Muscle of arm (tissue), 12 donors: ENCODE data around the gene GALNT5. TPM values are rescaled to one million over a fixed set of nuclear protein-coding genes. Genes with fewer than 3 reads are reported as not detected.
"Not testable (repeated sequence)": the region's sequence is repeated elsewhere in the genome, so short reads cannot be mapped to it uniquely, and the experiment has no call there.

Source experiments
- DNase-seq: peaks from one replicate; pipeline ENCODE4 v3.0.0-alpha.2; 2013
- polyA plus RNA-seq, 12 donors: library from polyadenylated mRNA; unstranded; fragments of 120-200 nt; gene quantifications; one replicate each; pipeline ENCODE4 v1.2.1, GENCODE V29; 2013; ENCODE audit not compliant: insufficient read length in 12 of 12

Gene GALNT5
- polyA plus RNA-seq, 12 donors = 1.4 to 8.7 (median 3.5) TPM; not detected in 1

GRCh38 chr2:157324331-157324843 lies 66.9 kb downstream of the GALNT5 start:
- no peak for DNase-seq

DNA sequence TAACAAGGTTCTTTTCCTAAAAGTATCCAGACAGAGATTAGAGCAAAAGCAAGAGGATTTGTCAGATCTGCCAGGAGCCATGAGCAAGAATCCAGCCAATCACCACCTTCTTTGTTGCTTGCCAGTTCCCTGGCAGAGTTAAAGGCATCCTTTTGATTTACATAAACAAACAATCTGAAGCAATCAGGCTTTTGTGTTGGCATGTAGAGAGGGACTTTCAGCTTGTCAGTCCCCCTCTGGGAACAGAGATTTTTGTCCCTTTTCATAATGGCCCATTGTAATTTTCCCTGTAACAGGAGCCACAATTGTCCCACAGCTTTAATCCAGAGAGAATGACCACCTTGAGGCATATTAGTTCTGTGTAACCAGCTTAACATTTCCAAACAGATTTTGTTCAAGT lies 68.3 kb downstream of the GALNT5 start, which contains the start of gene ERMN:
TSS of gene ERMN (minus strand) at position 39 of the 400 bp plus-strand sequence. CDS start 182 bp downstream, outside the sequence.
- no peak for DNase-seq

- no peak for DNase-seq
Observed at GRCh38 chr2:157326698-157327097, 69.2 kb downstream of the GALNT5 start.

GRCh38 chr2:157327200-157327599 lies 69.7 kb downstream of the GALNT5 start:
- DNase-seq = no peak

DNA sequence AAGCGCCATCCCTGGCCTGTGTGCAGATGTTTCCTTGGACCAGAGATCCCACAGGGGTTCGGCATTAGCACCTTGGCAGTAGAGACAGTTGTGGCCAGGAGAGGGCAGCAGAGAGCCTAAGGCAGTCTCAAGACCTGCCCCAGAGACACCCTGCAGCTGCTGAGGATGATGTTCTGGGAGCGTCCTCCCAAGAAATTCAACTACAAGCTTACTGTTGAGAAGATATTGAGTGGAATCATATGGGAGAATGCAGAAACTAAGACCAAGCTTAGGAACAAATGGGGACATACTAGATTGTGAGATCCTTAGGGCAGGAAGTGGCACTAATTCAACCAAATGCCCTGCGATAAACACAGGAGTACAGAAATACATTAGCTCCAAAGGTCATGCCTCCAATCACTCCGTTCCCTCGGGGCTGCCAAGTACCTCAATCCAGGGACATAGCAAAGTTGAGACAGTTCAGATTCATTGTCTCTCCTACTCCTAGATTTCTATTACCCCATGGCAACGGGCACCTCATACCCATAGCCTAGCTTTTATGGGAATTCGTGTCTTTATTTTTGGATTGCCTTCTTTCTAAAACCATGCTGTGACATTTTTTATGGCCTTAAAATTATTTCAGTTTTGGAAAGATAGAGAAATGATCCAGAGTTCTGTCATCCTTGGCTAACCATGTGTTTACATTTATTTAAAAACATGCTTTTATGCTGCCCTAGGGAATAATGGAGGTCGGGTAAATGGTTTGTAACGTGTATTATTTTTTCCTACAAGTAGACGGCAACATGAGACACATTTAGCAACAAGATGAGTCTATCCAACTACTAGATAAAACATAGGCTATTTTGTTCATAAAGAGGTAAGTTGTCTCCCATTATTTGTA lies 70.4 kb downstream of the GALNT5 start:
- DNase-seq = peak; percentile 49

DNA sequence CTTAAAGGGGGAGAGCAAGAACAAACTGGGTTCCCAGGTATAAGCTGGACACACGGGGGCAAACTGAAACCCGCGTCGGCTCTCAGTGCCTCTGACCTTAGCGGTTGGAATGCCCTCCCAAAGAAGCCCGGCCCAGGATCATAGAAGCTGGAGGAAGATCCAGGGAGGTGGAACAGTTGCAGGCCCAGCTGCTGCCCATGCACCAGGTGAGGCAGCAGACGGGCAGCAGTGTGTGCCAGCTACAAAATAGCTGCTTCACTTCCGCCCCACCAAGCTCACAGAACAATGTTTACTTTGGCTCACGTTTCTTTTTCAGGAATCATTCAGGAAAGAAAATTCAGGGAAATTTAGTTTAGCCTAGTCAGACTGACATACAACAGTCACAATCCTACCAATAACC lies 72.0 kb downstream of the GALNT5 start:
- no peak for DNase-seq

DNA sequence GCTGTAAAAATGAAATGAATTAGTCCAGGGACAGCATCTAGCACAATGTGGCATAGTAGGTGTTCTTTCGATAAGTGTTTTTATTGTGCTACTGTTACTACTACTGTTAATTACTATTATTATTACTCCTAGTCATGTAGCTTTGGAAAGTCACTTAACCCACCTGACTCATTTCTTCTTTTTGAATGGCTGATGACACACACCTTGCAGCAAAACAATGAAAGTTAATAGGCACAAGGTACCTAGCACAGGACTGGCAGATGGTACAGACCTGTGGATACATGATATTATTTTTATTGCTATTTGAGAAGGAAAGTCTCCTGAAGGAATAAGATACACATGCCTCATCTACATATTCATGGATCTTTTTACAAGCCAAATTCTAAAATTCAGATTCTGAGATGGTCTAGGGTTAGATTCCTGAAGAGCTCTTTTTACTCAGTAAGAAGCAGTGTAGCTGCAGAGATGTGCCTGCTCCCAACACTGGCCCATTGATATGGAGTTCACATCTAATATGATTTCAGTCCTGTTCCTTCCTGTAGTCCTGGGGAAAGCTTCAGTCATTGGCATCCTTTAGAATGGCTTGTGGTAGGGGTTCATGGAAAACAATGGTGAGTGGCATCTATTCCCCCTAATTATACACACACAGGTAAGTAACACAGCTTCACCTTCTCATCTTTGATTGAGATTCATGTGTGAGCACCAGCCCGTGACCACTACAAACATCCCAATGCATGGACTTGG lies 76.0 kb downstream of the GALNT5 start:
- no peak for DNase-seq

GRCh38 chr2:157334335-157334734 lies 76.8 kb downstream of the GALNT5 start:
- DNase-seq = no peak

GRCh38 chr2:157334797-157335196 lies 77.3 kb downstream of the GALNT5 start:
- DNase-seq = no peak

DNA sequence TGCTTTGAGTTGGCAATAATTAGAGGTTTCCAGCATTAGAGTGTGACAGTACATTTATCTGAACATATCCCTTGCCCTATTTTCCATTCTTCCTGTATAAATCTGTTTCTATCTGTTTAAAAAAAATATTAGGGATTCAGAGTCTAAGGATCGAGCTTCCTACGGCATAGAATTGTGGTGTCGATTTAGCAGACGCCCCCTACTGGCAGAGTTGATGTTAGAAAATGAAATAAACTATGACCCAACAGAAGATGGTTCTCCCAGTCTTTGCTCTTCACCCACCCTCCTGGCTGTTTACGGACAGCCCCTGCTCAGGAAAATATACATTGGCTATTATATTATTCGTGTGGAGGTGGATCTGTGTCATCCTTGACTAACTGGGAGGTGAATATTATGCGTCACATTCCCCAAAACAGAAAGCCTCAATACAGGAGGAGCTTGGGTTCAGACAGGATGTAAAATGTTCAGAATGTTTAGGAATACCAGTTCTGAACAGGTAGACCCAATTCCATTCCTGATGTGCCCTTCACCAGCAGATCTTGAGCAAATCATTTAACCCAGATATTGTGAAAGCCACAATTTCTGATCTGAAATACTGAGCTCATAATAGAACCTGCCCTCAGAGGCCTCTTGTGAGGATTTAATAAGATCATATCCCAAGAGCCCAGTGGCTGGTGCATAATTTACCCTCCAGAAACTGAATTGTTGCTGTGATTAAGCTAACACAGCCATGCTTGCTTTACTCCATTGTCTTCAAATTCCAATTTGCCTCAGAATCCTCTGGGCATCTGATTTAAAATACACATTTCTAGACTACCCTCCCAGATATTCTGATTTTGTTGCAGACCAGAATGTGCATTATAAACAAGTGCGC lies 78.9 kb downstream of the GALNT5 start:
- DNase-seq = no peak

GRCh38 chr2:157337978-157338377 lies 80.5 kb downstream of the GALNT5 start:
- DNase-seq = no peak

GRCh38 chr2:157339965-157340655 lies 82.6 kb downstream of the GALNT5 start:
- DNase-seq = no peak

- DNase-seq = not testable (repeated sequence)
Observed at GRCh38 chr2:157341381-157341780, 83.9 kb downstream of the GALNT5 start.

- DNase-seq = no peak
Observed at GRCh38 chr2:157345647-157346389, 88.3 kb downstream of the GALNT5 start.

GRCh38 chr2:157348291-157348921 lies 90.9 kb downstream of the GALNT5 start:
- DNase-seq = no peak

GRCh38 chr2:157349949-157350515 lies 92.5 kb downstream of the GALNT5 start:
- no peak for DNase-seq

DNA sequence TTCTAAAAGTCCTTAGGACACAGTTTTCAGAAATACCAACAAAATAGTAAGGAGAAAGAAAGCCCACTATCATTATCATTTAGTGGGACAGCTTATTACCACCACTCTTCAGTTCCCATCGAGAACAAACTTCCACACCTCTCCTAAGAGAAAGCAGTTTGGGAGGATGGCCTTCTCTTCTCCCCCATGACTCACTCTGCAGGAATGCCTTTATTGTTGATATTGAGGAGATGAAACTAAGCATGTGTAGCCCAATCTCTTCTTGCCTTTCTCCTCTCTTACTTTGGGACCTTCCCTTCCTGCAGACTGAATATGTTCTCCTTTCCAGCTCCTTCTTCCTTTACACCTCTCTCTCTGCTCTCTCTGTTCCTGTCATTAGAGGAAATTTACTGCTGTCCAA lies 98.1 kb downstream of the GALNT5 start:
- no peak for DNase-seq

DNA sequence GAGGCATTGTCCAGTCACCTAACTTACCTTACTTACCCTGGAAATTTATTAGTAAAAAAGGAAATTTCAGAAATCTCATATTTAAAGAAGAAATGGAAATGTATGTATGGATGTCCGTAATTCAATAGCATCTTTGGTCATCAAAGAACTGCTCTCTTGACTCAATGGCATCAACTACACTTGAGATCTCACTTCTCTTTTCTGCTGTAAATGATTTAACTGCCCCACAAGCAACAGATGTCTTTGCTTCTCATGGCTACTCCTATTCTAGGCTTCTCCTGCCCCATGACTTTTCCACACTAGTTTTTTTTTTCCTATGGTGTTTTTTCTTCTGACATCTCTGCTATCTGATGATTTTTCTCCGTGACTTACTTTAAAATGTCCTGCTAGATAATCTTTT lies 102.1 kb downstream of the GALNT5 start:
- no peak for DNase-seq

DNA sequence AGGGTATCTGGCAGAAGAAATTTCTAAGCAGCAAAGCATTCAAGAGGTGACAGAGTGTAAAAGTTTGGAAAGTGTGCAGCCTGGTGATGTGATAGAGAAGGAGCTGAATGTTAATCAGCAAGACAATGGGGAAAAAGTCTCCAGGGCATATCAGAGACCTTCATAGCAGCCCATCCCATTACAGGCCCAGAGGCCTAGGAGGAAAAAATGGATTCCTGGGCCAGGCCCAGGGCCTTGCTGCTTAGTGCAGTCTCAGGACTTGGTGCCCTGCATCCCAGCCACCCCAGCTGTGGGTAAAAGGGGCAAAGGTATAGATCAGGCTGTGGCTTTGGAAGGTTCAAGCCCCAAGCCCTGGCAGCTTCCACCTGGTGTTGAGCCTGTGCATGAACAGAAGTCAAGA lies 104.0 kb downstream of the GALNT5 start:
- no peak for DNase-seq
